ENCODE data around the gene KCNK15. TPM values are rescaled to one million over a fixed set of nuclear protein-coding genes. Genes with fewer than 3 reads are reported as not detected.

KCNK15 gene
- total RNA-seq, 4 donors from 2014 or later, result 0.54 TPM; not detected in 3

DNA sequence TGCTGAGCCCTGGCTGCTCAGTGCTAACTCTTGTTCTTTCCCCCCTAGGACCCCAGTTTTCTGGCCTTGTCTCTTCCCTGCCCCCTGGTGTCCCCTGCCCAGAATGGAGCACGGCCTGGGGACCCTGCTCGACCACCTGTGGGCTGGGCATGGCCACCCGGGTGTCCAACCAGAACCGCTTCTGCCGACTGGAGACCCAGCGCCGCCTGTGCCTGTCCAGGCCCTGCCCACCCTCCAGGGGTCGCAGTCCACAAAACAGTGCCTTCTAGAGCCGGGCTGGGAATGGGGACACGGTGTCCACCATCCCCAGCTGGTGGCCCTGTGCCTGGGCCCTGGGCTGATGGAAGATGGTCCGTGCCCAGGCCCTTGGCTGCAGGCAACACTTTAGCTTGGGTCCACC, 18.6 kb upstream of the KCNK15 start:
- no peak overlapping the region for H3K27ac ChIP-seq
- no peaks in the 10 kb centered on the region for H3K4me1 ChIP-seq
- H3K9me3 ChIP-seq, result no peaks in the 10 kb centered on the region
- no peak overlapping the region for H3K4me3 ChIP-seq
- DNase-seq, result no peak
- H3K27me3 ChIP-seq, result no peaks in the 10 kb centered on the region
- H3K36me3 ChIP-seq, result no peaks in the 10 kb centered on the region
- TF ChIP-seq POLR2A (IDR thresholded peaks at IDR 0.05), result no peak
- TF ChIP-seq, protein P1, sequence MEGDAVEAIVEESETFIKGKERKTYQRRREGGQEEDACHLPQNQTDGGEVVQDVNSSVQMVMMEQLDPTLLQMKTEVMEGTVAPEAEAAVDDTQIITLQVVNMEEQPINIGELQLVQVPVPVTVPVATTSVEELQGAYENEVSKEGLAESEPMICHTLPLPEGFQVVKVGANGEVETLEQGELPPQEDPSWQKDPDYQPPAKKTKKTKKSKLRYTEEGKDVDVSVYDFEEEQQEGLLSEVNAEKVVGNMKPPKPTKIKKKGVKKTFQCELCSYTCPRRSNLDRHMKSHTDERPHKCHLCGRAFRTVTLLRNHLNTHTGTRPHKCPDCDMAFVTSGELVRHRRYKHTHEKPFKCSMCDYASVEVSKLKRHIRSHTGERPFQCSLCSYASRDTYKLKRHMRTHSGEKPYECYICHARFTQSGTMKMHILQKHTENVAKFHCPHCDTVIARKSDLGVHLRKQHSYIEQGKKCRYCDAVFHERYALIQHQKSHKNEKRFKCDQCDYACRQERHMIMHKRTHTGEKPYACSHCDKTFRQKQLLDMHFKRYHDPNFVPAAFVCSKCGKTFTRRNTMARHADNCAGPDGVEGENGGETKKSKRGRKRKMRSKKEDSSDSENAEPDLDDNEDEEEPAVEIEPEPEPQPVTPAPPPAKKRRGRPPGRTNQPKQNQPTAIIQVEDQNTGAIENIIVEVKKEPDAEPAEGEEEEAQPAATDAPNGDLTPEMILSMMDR (IDR thresholded peaks at IDR 0.05), result no peak

- TF ChIP-seq POLR2A (IDR thresholded peaks at IDR 0.05), result no peak
- TF ChIP-seq, protein P1 (IDR thresholded peaks at IDR 0.05), result no peak
- Histone ChIP-seq H3K9me3 (no peaks in the 10 kb centered on the region), H3K4me3 (no peak overlapping the region), H3K4me1 (no peaks in the 10 kb centered on the region), H3K27ac (no peak overlapping the region), H3K27me3 (no peaks in the 10 kb centered on the region), H3K36me3 (no peaks in the 10 kb centered on the region)
- no peak for DNase-seq
These were observed 18.0 kb upstream of the KCNK15 start for GRCh38 chr20:44727651-44728050.

GRCh38 chr20:44728801-44729443, 16.7 kb upstream of the KCNK15 start:
- peak in 1 of 3 donors; percentile 63 for DNase-seq
- Histone ChIP-seq H3K27ac (no peak overlapping the region), H3K4me3 (no peak overlapping the region), H3K9me3 (no peaks in the 10 kb centered on the region), H3K4me1 (no peaks in the 10 kb centered on the region), H3K36me3 (no peaks in the 10 kb centered on the region), H3K27me3 (no peaks in the 10 kb centered on the region)
- TF ChIP-seq, protein P1 (IDR thresholded peaks at IDR 0.05), result no peak
- no peak for TF ChIP-seq POLR2A (IDR thresholded peaks at IDR 0.05)

DNA sequence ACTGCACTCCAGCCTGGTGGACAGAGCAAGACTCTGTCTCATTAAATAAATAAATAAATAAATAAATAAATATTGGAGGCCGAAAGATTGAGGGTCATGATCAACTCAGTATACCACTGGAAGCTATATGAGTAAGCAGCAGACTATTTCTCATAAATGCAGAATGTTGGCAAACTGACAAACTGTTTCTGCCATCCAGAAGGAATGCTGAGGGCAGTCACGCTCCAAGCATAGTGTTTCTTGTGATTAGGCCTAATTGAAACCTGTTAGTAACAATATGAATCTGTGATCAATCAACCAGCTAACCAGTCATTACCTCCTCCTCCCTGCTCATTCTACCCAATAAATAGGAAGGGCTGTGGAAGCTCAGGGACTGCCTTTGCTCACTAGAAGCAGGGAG, 15.2 kb upstream of the KCNK15 start:
- H3K27ac ChIP-seq, result no peak overlapping the region
- no peaks in the 10 kb centered on the region for H3K36me3 ChIP-seq
- DNase-seq, result no peak
- no peaks in the 10 kb centered on the region for H3K27me3 ChIP-seq
- TF ChIP-seq, protein P1 (IDR thresholded peaks at IDR 0.05), result no peak
- TF ChIP-seq POLR2A (IDR thresholded peaks at IDR 0.05), result no peak
- no peaks in the 10 kb centered on the region for H3K9me3 ChIP-seq
- no peak overlapping the region for H3K4me3 ChIP-seq
- no peaks in the 10 kb centered on the region for H3K4me1 ChIP-seq

GRCh38 chr20:44731657-44732056, 14.0 kb upstream of the KCNK15 start:
- Histone ChIP-seq H3K4me1 (no peaks in the 10 kb centered on the region), H3K27me3 (no peaks in the 10 kb centered on the region), H3K36me3 (no peaks in the 10 kb centered on the region), H3K9me3 (no peaks in the 10 kb centered on the region), H3K27ac (no peak overlapping the region), H3K4me3 (no peak overlapping the region)
- DNase-seq, result no peak
- TF ChIP-seq, protein P1 (IDR thresholded peaks at IDR 0.05), result no peak
- TF ChIP-seq POLR2A (IDR thresholded peaks at IDR 0.05), result no peak

DNA sequence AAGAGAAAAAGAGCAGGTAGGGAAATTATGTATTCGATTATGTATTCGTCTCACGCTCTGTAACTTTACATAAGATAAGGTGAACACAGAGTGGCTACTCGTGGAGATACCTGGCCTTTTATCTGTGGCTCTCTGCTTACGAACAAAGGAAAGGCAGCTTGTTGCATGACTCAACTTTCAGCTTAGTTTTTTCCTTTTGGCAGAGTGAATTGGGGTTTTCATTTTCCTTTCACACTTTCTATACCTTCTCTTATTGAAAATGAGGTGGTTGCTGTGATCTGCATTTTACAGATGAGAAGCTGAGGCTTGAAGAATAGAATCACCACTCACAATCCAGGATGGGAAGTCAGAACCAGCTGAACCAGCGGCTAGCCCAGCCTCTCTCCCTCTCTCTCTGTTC, 13.3 kb upstream of the KCNK15 start:
- DNase-seq, result no peak
- Histone ChIP-seq H3K4me1 (no peaks in the 10 kb centered on the region), H3K36me3 (no peaks in the 10 kb centered on the region), H3K27ac (no peak overlapping the region), H3K4me3 (no peak overlapping the region), H3K27me3 (no peaks in the 10 kb centered on the region), H3K9me3 (no peaks in the 10 kb centered on the region)
- TF ChIP-seq POLR2A (IDR thresholded peaks at IDR 0.05), result no peak
- TF ChIP-seq, protein P1 (IDR thresholded peaks at IDR 0.05), result no peak

All from Peyer's patch (tissue), 4 donors.